Adipocyte (in vitro differentiated cells): ENCODE measurements around the gene BACH2.

Source experiments
- DNase-seq: peaks from one replicate; pipeline ENCODE4 v3.0.0-alpha.2; 2015; ENCODE audit warnings: low read depth
- H3K27me3 ChIP-seq: replicated peaks from 2 replicates; pipeline ENCODE4 v1.7.0; 2013; ENCODE audit warnings: mild to moderate bottlenecking, low read length, moderate library complexity; ENCODE audit not compliant: control insufficient read depth, insufficient read depth
- H3K36me3 ChIP-seq: 2 replicates; pipeline ENCODE4 v1.7.0; 2013; ENCODE audit warnings: low read length, mild to moderate bottlenecking, moderate library complexity; ENCODE audit not compliant: control insufficient read depth, insufficient read depth, severe bottlenecking
- H3K4me1 ChIP-seq: 2 replicates; pipeline ENCODE4 v1.7.0; 2013; ENCODE audit warnings: mild to moderate bottlenecking, low read length, moderate library complexity; ENCODE audit not compliant: control insufficient read depth, insufficient read depth
- H3K4me3 ChIP-seq: 2 replicates; pipeline ENCODE4 v1.7.0; 2013; ENCODE audit warnings: mild to moderate bottlenecking, low read length, moderate library complexity
- H3K9ac ChIP-seq: 2 replicates; pipeline ENCODE4 v1.7.0; 2013; ENCODE audit warnings: mild to moderate bottlenecking, low read length, moderate library complexity
- H3K9me3 ChIP-seq: 2 replicates; pipeline ENCODE4 v1.7.0; 2013; ENCODE audit warnings: mild to moderate bottlenecking, low read length, moderate library complexity; ENCODE audit not compliant: control insufficient read depth

Gene BACH2

GRCh38 chr6:90298459-90299053 lies 1.9 kb upstream of the BACH2 start:
- H3K9me3 ChIP-seq, result no peaks in the 10 kb centered on the region
- H3K36me3 ChIP-seq, result no peaks in the 10 kb centered on the region
- no peak overlapping the region for H3K4me3 ChIP-seq
- no peak for DNase-seq
- H3K4me1 ChIP-seq, result peaks cover 10% of the 10 kb centered on the region
- peaks cover 11% of the 10 kb centered on the region for H3K27me3 ChIP-seq
- H3K9ac ChIP-seq, result no peak overlapping the region

- Histone ChIP-seq H3K36me3 (no peaks in the 10 kb centered on the region), H3K4me3 (no peak overlapping the region), H3K9me3 (no peaks in the 10 kb centered on the region), H3K9ac (no peak overlapping the region), H3K4me1 (peaks cover 10% of the 10 kb centered on the region), H3K27me3 (peaks cover 9% of the 10 kb centered on the region)
- no peak for DNase-seq
These were observed 1.3 kb upstream of the BACH2 start for GRCh38 chr6:90297867-90298381.

GRCh38 chr6:90297115-90297866 lies 648 bp upstream of the BACH2 start:
- no peak for DNase-seq
- H3K4me1 ChIP-seq, result peaks cover 10% of the 10 kb centered on the region
- no peak overlapping the region for H3K9ac ChIP-seq
- peaks cover 4% of the 10 kb centered on the region for H3K27me3 ChIP-seq
- no peaks in the 10 kb centered on the region for H3K36me3 ChIP-seq
- peak overlapping the region; percentile 67 for H3K4me3 ChIP-seq
- no peaks in the 10 kb centered on the region for H3K9me3 ChIP-seq

- peaks cover 14% of the 10 kb centered on the region for H3K4me1 ChIP-seq
These were observed 746 bp downstream of the BACH2 start for GRCh38 chr6:90295854-90296340.

GRCh38 chr6:90294989-90295853 lies 1.4 kb downstream of the BACH2 start:
- H3K9me3 ChIP-seq, result no peaks in the 10 kb centered on the region
- H3K9ac ChIP-seq, result peak overlapping the region; percentile 68
- peaks cover 18% of the 10 kb centered on the region for H3K4me1 ChIP-seq
- no peaks in the 10 kb centered on the region for H3K27me3 ChIP-seq
- H3K36me3 ChIP-seq, result no peaks in the 10 kb centered on the region
- DNase-seq, result peak; percentile 27
- peak overlapping the region; percentile 82 for H3K4me3 ChIP-seq

More at GRCh38 chr6:90295854-90296340, 746 bp downstream of the BACH2 start:
- H3K36me3 ChIP-seq, result no peaks in the 10 kb centered on the region
- H3K9me3 ChIP-seq, result no peaks in the 10 kb centered on the region
- no peaks in the 10 kb centered on the region for H3K27me3 ChIP-seq
- peak; percentile 65 for DNase-seq
- H3K4me3 ChIP-seq, result peak overlapping the region; percentile 82
- H3K9ac ChIP-seq, result peak overlapping the region; percentile 68

- Histone ChIP-seq H3K4me1 (peaks cover 18% of the 10 kb centered on the region), H3K4me3 (peak overlapping the region; percentile 82), H3K27me3 (no peaks in the 10 kb centered on the region), H3K9ac (peak overlapping the region; percentile 68), H3K36me3 (no peaks in the 10 kb centered on the region), H3K9me3 (no peaks in the 10 kb centered on the region)
- no peak for DNase-seq
These were observed 2.0 kb downstream of the BACH2 start for GRCh38 chr6:90294614-90294988.

GRCh38 chr6:90294008-90294511 lies 2.6 kb downstream of the BACH2 start:
- Histone ChIP-seq H3K9ac (no peak overlapping the region), H3K4me1 (peaks cover 21% of the 10 kb centered on the region), H3K9me3 (no peaks in the 10 kb centered on the region), H3K27me3 (no peaks in the 10 kb centered on the region), H3K36me3 (no peaks in the 10 kb centered on the region), H3K4me3 (no peak overlapping the region)
- DNase-seq, result no peak

- peaks cover 27% of the 10 kb centered on the region for H3K4me1 ChIP-seq
- no peaks in the 10 kb centered on the region for H3K9me3 ChIP-seq
- no peak overlapping the region for H3K4me3 ChIP-seq
- H3K36me3 ChIP-seq, result no peaks in the 10 kb centered on the region
- H3K9ac ChIP-seq, result no peak overlapping the region
- DNase-seq, result no peak
- H3K27me3 ChIP-seq, result no peaks in the 10 kb centered on the region
These were observed 3.2 kb downstream of the BACH2 start for GRCh38 chr6:90293319-90293953.

- peaks cover 30% of the 10 kb centered on the region for H3K4me1 ChIP-seq
- DNase-seq, result no peak
- no peaks in the 10 kb centered on the region for H3K27me3 ChIP-seq
- H3K4me3 ChIP-seq, result no peak overlapping the region
- H3K9ac ChIP-seq, result no peak overlapping the region
- H3K9me3 ChIP-seq, result peaks cover 5% of the 10 kb centered on the region
- no peaks in the 10 kb centered on the region for H3K36me3 ChIP-seq
These were observed 5.1 kb downstream of the BACH2 start for GRCh38 chr6:90291565-90291964.

GRCh38 chr6:90290811-90291420 lies 5.7 kb downstream of the BACH2 start:
- no peak overlapping the region for H3K4me3 ChIP-seq
- H3K9me3 ChIP-seq, result peaks cover 5% of the 10 kb centered on the region
- no peak for DNase-seq

More at GRCh38 chr6:90290811-90291420, 5.7 kb downstream of the BACH2 start:
- H3K27me3 ChIP-seq, result no peaks in the 10 kb centered on the region
- no peak overlapping the region for H3K9ac ChIP-seq
- no peaks in the 10 kb centered on the region for H3K36me3 ChIP-seq
- peaks cover 31% of the 10 kb centered on the region for H3K4me1 ChIP-seq
